Measurements from ENCODE around the gene PACS1.

DNA sequence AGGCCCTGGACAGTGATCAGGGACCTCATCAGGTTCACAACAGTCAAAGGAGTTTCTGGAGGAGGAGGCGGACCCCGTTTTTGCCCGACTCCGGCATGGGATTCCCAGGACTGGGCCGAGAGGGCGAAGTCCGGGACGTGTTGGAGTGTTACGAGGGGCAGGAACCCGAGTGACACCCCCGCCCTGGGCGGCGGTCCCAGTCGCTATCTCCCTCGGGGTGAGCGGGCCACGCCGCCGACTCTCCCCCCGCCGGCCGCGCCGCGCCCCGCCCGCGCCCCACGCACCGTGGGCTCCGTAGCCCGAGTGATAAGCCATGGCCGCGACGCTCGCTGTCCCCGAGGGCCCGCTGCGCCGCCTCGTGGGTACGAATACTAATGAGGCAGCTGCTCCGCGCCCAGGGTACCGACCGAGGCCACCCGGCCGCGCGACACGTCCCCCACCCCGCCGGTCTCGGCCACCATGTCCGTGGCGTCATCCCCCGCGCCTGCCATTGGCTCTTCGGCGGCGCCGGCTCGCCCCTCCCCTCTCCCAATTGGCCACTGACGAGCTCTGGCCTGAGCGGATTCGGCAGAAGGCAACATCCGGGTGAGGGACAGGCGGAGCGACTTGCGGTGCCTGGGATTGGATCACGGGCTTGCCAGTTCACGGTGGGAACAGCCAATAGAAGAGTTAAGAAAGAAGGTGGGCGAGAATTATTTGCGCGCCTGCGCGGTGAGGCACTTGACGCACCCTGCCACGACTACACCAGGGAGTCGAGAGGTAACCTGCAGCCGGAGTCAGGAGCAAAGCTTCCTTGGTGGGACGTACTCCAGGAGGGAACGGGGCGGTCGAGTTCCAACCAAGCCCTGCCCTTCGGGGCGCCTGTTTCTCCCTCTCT is 218.8 kb downstream of the PACS1 start, which contains the start of gene YIF1A:
- TF ChIP-seq, protein P1, sequence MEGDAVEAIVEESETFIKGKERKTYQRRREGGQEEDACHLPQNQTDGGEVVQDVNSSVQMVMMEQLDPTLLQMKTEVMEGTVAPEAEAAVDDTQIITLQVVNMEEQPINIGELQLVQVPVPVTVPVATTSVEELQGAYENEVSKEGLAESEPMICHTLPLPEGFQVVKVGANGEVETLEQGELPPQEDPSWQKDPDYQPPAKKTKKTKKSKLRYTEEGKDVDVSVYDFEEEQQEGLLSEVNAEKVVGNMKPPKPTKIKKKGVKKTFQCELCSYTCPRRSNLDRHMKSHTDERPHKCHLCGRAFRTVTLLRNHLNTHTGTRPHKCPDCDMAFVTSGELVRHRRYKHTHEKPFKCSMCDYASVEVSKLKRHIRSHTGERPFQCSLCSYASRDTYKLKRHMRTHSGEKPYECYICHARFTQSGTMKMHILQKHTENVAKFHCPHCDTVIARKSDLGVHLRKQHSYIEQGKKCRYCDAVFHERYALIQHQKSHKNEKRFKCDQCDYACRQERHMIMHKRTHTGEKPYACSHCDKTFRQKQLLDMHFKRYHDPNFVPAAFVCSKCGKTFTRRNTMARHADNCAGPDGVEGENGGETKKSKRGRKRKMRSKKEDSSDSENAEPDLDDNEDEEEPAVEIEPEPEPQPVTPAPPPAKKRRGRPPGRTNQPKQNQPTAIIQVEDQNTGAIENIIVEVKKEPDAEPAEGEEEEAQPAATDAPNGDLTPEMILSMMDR (IDR thresholded peaks at IDR 0.05; ENCODE audit: low read length) = no peak
- no peak for TF ChIP-seq EZH2phosphoT487 (IDR thresholded peaks at IDR 0.05; ENCODE audit: low read length)

All from MM.1S (cell line).